GM21528 (cell line): ENCODE measurements around the gene LAMTOR4.
"Not testable (repeated sequence)": the region's sequence is repeated elsewhere in the genome, so short reads cannot be mapped to it uniquely, and the experiment has no call there.

Source experiments
- ATAC-seq: cut with Tn5 transposase; IDR thresholded peaks from one replicate; pipeline ENCODE4 v1.9.1; 2021; ENCODE audit warnings: mild to moderate bottlenecking, moderate library complexity; ENCODE audit not compliant: unreplicated experiment, low FRiP score

LAMTOR4 gene

DNA sequence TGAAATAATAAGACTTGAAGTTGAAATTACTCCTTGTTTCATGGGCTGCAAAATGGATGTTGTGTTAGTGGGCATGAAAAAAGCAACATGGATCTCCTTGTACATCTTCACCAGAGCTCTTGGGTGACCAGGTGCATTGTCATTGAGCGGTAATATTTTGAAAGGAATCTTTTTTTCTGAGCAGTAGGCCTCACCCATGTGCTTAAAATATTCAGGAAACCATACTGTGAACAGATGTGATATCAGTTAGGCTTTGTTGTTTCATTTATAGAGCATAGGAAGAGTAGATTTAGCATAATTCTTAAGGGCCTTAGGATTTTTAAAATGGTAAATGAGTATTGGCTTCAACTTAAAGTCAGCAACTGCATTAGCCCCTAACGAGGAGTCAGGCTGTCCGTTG is 44.3 kb downstream of the LAMTOR4 start:
- ATAC-seq, result no peak

DNA sequence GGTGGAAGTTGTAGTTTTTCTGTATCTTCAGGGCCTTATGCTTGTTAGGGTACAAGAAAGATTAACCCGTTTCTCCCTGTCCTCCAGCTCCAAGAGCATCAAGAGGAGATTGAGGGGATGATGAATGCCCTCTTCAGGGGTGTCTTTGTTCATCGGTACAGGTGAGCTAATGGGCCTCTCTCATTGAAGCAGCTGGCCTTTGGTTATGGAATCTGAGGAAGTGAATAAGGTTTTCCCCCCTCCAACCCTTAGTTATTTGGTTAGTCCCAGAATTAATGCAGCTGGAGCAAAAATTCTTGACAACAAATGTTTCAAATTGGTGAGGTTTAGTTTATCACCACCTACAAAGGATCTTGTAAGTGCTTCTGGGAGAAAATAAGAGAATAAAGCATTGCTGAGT is 46.5 kb downstream of the LAMTOR4 start:
- no peak for ATAC-seq

DNA sequence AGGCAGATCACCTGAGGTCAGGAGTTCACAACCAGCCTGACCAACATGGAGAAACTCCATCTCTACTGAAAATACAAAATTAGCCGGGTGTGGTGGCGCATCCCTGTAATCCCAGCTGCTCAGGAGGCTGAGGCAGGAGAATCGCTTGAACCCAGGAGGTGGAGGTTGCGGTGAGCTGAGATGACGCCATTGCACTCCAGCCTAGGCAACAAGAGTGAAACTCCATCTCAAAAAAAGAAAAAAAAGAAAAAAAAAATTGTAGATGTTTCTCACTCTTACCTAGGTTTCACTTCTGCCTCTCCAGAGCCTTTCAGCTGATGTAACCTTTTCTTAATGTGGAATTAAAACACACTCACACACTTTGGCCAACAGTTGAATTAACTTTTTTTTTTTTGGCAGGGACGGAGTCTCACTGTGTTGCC is 47.2 kb downstream of the LAMTOR4 start:
- not testable (repeated sequence) for ATAC-seq

- ATAC-seq, result no peak
Observed at GRCh38 chr7:100198266-100198665, 49.5 kb downstream of the LAMTOR4 start.

GRCh38 chr7:100200693-100201092 is 52.0 kb downstream of the LAMTOR4 start:
- no peak for ATAC-seq
